ENCODE results near the gene NECAB2.

The NECAB2 gene

DNA sequence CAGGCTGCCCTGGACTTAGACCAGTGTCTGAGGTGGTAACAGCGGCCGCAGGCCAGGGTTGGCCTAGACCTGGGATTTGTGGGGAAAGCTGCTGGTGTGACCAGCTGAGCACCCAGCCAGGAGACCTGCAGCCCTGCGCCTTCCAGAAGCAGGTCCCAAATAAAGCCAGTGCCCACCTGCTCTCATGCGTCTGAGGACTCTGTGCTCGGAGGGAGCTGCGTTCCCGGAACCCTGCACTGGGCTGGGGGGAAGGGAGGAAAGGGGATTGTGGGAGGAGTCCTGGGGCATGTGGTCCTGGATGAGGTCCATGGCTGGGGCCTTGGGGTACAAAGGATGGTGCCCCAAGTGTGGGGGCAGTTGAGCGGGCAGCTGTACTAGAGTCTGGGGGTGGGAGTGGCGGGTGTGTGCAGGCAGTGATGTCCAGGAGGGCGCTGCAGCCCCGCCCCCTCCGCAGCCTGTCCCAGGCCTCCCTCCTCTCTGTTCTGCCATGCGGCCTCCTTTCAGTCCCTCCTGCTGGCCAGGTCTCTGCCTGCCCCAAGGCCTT is 1.8 kb upstream of the NECAB2 start:
- H3K4me1 ChIP-seq = no peaks in the 10 kb centered on the region
- H2AFZ ChIP-seq = no peak overlapping the region
- H3K4me3 ChIP-seq (ENCODE audit: low read depth, low read length) = no peak overlapping the region
- H3K9me3 ChIP-seq (ENCODE audit: control insufficient read depth, low read length) = no peaks in the 10 kb centered on the region
- H3K27me3 ChIP-seq (ENCODE audit: control insufficient read depth, insufficient read depth, low read length) = no peaks in the 10 kb centered on the region
- no peaks in the 10 kb centered on the region for H3K36me3 ChIP-seq (ENCODE audit: control insufficient read depth, insufficient read depth, low read length)
- H3K27ac ChIP-seq = no peak overlapping the region
- no peaks in the 10 kb centered on the region for H3K79me2 ChIP-seq
- TF ChIP-seq, protein P1, sequence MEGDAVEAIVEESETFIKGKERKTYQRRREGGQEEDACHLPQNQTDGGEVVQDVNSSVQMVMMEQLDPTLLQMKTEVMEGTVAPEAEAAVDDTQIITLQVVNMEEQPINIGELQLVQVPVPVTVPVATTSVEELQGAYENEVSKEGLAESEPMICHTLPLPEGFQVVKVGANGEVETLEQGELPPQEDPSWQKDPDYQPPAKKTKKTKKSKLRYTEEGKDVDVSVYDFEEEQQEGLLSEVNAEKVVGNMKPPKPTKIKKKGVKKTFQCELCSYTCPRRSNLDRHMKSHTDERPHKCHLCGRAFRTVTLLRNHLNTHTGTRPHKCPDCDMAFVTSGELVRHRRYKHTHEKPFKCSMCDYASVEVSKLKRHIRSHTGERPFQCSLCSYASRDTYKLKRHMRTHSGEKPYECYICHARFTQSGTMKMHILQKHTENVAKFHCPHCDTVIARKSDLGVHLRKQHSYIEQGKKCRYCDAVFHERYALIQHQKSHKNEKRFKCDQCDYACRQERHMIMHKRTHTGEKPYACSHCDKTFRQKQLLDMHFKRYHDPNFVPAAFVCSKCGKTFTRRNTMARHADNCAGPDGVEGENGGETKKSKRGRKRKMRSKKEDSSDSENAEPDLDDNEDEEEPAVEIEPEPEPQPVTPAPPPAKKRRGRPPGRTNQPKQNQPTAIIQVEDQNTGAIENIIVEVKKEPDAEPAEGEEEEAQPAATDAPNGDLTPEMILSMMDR (IDR thresholded peaks at IDR 0.05) = no peak
- H3K4me2 ChIP-seq (ENCODE audit: low read length) = no peak overlapping the region
- H3K9ac ChIP-seq = no peak overlapping the region

DNA sequence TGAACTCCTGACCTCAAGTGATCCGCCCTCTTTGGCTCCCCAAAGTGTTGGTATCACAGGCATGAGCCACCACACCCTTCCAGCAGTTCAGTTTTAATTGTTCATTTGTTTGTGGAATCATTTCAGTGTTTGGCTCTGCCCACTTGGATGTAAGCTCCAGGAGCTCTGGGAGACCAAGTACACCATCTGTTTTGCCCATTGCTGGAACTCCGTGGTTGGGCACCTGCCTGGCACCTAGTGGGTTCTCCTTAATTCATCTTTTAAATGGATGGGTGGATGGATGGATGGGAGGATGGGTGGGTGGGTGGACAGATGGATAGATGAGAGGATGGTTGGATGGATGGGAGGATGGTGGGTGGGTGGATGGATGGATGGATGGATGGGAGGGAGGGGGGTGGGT is 953 bp upstream of the NECAB2 start:
- TF ChIP-seq, protein P1 (IDR thresholded peaks at IDR 0.05) = no peak
- H3K9me3 ChIP-seq (ENCODE audit: control insufficient read depth, low read length) = no peaks in the 10 kb centered on the region
- H3K79me2 ChIP-seq = no peaks in the 10 kb centered on the region
- H3K4me3 ChIP-seq (ENCODE audit: low read depth, low read length) = no peak overlapping the region
- no peaks in the 10 kb centered on the region for H3K4me1 ChIP-seq
- no peak overlapping the region for H3K4me2 ChIP-seq (ENCODE audit: low read length)
- H3K36me3 ChIP-seq (ENCODE audit: control insufficient read depth, insufficient read depth, low read length) = no peaks in the 10 kb centered on the region
- no peaks in the 10 kb centered on the region for H3K27me3 ChIP-seq (ENCODE audit: control insufficient read depth, insufficient read depth, low read length)
- H2AFZ ChIP-seq = no peak overlapping the region
- H3K9ac ChIP-seq = no peak overlapping the region
- H3K27ac ChIP-seq = no peak overlapping the region

DNA sequence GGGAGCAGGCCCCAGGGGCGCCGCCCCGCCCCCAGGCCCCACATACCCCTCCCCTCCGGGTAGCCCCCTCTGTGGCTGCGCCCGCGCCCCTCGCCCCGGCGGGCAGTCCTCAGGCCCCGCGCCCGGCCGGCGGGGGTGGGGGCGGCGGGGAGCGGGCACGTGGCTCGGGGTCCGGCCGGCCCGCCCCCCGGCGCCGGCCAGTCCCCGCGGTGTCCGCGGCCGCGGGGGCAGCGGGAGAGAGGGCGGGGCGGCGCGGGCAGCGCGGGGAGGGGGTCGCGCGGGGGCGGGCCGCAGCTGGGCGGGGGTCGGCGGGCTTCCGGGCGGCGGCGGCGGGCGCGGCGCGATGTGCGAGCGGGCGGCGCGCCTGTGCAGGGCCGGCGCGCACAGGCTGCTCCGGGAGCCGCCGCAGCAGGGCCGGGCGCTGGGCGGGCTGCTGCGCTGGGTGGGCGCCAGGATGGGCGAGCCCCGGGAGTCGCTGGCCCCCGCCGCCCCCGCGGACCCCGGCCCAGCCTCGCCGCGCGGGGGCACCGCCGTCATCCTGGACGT is 335 bp downstream of the NECAB2 start:
- Histone ChIP-seq H3K4me1 (no peaks in the 10 kb centered on the region), H3K9ac (no peak overlapping the region), H2AFZ (no peak overlapping the region), H3K36me3 (ENCODE audit: control insufficient read depth, insufficient read depth, low read length) (no peaks in the 10 kb centered on the region), H3K9me3 (ENCODE audit: control insufficient read depth, low read length) (no peaks in the 10 kb centered on the region), H3K4me3 (ENCODE audit: low read depth, low read length) (no peak overlapping the region), H3K27me3 (ENCODE audit: control insufficient read depth, insufficient read depth, low read length) (no peaks in the 10 kb centered on the region), H3K27ac (no peak overlapping the region), H3K4me2 (ENCODE audit: low read length) (no peak overlapping the region), H3K79me2 (no peaks in the 10 kb centered on the region)
- TF ChIP-seq, protein P1 (IDR thresholded peaks at IDR 0.05) = no peak

DNA sequence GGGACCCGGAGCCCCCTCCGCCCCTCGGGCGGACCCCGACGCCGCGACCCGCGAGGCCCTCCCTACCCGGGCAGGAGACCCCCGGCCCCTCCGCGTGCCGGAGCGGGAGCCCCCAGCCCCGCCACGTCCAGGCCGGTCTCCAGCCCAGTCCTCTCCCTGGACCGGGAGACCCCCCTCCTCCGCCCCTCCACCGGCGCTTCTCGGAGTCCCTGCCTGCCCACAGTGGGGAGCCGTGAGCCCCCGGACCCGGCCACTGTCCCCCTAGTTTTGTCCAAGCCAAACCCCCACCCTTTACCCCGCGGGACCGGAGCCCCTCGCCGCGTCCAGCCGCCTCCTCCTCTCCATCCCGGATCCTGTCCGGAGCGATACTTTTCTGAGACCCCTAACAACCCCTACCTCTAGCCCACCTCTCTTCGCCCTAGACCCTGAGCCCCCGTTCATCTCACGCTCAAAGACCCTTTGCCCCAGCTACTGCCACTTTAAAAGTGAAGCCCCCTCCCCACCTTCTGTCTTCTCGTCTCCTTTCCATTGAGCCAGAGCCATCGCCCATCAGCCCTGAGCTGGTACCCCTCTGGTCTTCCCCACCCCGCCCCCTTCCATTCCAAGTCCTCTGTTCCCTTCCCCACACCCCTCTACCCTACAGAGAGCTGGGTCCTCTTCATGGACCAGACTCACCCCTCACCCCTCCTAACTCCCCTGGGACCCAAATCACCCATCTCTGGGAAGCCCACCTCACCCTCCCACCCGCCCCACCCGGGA is 1.0 kb downstream of the NECAB2 start:
- Histone ChIP-seq H3K27ac (no peak overlapping the region), H2AFZ (peak overlapping the region; percentile 68), H3K27me3 (ENCODE audit: control insufficient read depth, insufficient read depth, low read length) (no peaks in the 10 kb centered on the region), H3K9me3 (ENCODE audit: control insufficient read depth, low read length) (no peaks in the 10 kb centered on the region), H3K9ac (no peak overlapping the region), H3K36me3 (ENCODE audit: control insufficient read depth, insufficient read depth, low read length) (no peaks in the 10 kb centered on the region), H3K4me2 (ENCODE audit: low read length) (no peak overlapping the region), H3K79me2 (no peaks in the 10 kb centered on the region), H3K4me3 (ENCODE audit: low read depth, low read length) (no peak overlapping the region), H3K4me1 (no peaks in the 10 kb centered on the region)
- TF ChIP-seq, protein P1 (IDR thresholded peaks at IDR 0.05) = no peak

Data from parathyroid adenoma (tissue), 2 donors.